ENCODE data around the gene CHRNE. TPM values are rescaled to one million over a fixed set of nuclear protein-coding genes. Genes with fewer than 3 reads are reported as not detected.

The CHRNE gene
- total and polyA plus RNA-seq, 2 of the 13 experiments (the other 11 are each of a cell fraction or from before 2014, with no cell fraction given), result 0.53 to 0.59 TPM

- TF ChIP-seq ZNF713 (CRISPR knock-in tag; IDR thresholded peaks at IDR 0.05) (no peak), ZNF570 (CRISPR knock-in tag; IDR thresholded peaks at IDR 0.05; ENCODE audit: borderline replicate concordance) (no peak), FOSL1 (CRISPR knock-in tag; IDR thresholded peaks at IDR 0.05; ENCODE audit: borderline replicate concordance) (no peak), DNMT1 (CRISPR knock-in tag; IDR thresholded peaks at IDR 0.05) (no peak), SRY (CRISPR knock-in tag; IDR thresholded peaks at IDR 0.05) (no peak), IRF9 (CRISPR knock-in tag; IDR thresholded peaks at IDR 0.05; ENCODE audit: borderline replicate concordance) (no peak), GMEB2 (CRISPR knock-in tag; IDR thresholded peaks at IDR 0.05; ENCODE audit: low read depth) (no peak), ATF1 (CRISPR knock-in tag; IDR thresholded peaks at IDR 0.05) (no peak), ZHX2 (IDR thresholded peaks at IDR 0.05; ENCODE audit: low read depth) (no peak), ZHX2 (CRISPR knock-in tag; IDR thresholded peaks at IDR 0.05; ENCODE audit: borderline replicate concordance) (no peak), RFX1 (IDR thresholded peaks at IDR 0.05) (no peak), ZNF704 (CRISPR knock-in tag; IDR thresholded peaks at IDR 0.05; ENCODE audit: borderline replicate concordance) (no peak), ZNF780A (CRISPR knock-in tag; IDR thresholded peaks at IDR 0.05) (no peak), ZNF766 (CRISPR knock-in tag; IDR thresholded peaks at IDR 0.05; ENCODE audit: borderline replicate concordance) (no peak), ZNF547 (CRISPR knock-in tag; IDR thresholded peaks at IDR 0.05) (no peak), DDIT3 (CRISPR knock-in tag; IDR thresholded peaks at IDR 0.05) (no peak), ZNF414 (CRISPR knock-in tag; IDR thresholded peaks at IDR 0.05) (no peak), TBL1XR1 (IDR thresholded peaks at IDR 0.05; ENCODE audit: borderline replicate concordance, low read length, partially characterized antibody) (no peak), ZFP90 (CRISPR knock-in tag; IDR thresholded peaks at IDR 0.05; ENCODE audit: borderline replicate concordance) (no peak)
These were observed 31.5 kb upstream of the CHRNE start (continued) for GRCh38 chr17:4934173-4934979.
